ENCODE results near the gene UBXN2A. TPM values are rescaled to one million over a fixed set of nuclear protein-coding genes. Genes with fewer than 3 reads are reported as not detected.

Gene UBXN2A
- total RNA-seq, 1 donor from 2014 or later, result 18.5 TPM

- DNase-seq (no peak), ATAC-seq (ENCODE audit: poor library complexity) (no peak)
- intact Hi-C loops (cut with DNase I), result no loop called here
Observed at GRCh38 chr2:24052951-24053350, 112.7 kb downstream of the UBXN2A start.

Other genes starting within 250 kb of the UBXN2A start
- 6.1 TPM for gene ATAD2B, start 13.3 kb upstream of the UBXN2A start, total RNA-seq
- gene MFSD2B, start 69.6 kb downstream of the UBXN2A start, total RNA-seq, result not detected
- gene WDCP, start 106.9 kb downstream of the UBXN2A start, total RNA-seq, result 7.3 TPM
- 3.1 TPM for gene FKBP1B, start 109.3 kb downstream of the UBXN2A start, total RNA-seq
- gene SF3B6, start 135.9 kb downstream of the UBXN2A start, total RNA-seq, result 47.7 TPM
- 15.4 TPM for gene TP53I3, start 144.4 kb downstream of the UBXN2A start, total RNA-seq
- gene PFN4, start 182.9 kb downstream of the UBXN2A start, total RNA-seq, result 0.46 TPM
- gene FAM228B, start 183.0 kb downstream of the UBXN2A start, total RNA-seq, result 23.7 TPM
- gene FAM228A, start 234.6 kb downstream of the UBXN2A start, total RNA-seq, result 0.16 TPM

Data from Right ventricle myocardium superior (tissue), 1 donor.